Heart right ventricle (tissue), 16 donors: ENCODE data around the gene EPOP. TPM values are rescaled to one million over a fixed set of nuclear protein-coding genes. Genes with fewer than 3 reads are reported as not detected.

ENCODE experiments used
- ATAC-seq, 8 donors: fragments of 200-7000 bp; cut with Tn5 transposase; one replicate each; pipeline ENCODE4 v1.9.1; 2020; ENCODE audit warnings: mild to moderate bottlenecking in 8 of 8, moderate library complexity in 8 of 8, moderate number of reproducible peaks in 1 of 8
- DNase-seq, 2 donors: peaks; one replicate each; pipeline ENCODE4 v3.0.0-alpha.2; 2020
- H3K27ac ChIP-seq, 10 donors: fragments of 200-600 bp; sonication (generic) in 2 of 10; one replicate each; pipeline versions ENCODE4 v1.5.0 to v1.8.0; 2020 to 2022; ENCODE audit warnings: mild to moderate bottlenecking in 3 of 10
- H3K27me3 ChIP-seq, 7 donors: fragments of 200-600 bp; one replicate each; pipeline ENCODE4 v1.8.0; 2021 to 2022; ENCODE audit warnings: mild to moderate bottlenecking in 2 of 7
- H3K36me3 ChIP-seq, 9 donors: fragments of 200-600 bp; sonication (generic) in 1 of 9; one replicate each; pipeline versions ENCODE4 v1.5.0 to v1.8.0; 2020 to 2022; ENCODE audit warnings: mild to moderate bottlenecking in 2 of 9
- H3K4me1 ChIP-seq, 9 donors: fragments of 200-600 bp; sonication (generic) in 1 of 9; one replicate each; pipeline versions ENCODE4 v1.5.0 to v1.8.0; 2020 to 2022; ENCODE audit warnings: mild to moderate bottlenecking in 4 of 9
- H3K4me3 ChIP-seq, 10 donors: fragments of 200-600 bp; sonication (generic) in 2 of 10; one replicate each; pipeline versions ENCODE4 v1.5.0 to v1.8.0; 2020 to 2022; ENCODE audit warnings: mild to moderate bottlenecking in 7 of 10, moderate library complexity in 2 of 10
- H3K9me3 ChIP-seq, 11 donors: fragments of 200-600 bp in 10 of 11; sonication (generic) in 2 of 11; one replicate each; pipeline versions ENCODE4 v1.5.0 to v1.8.0; 2013 to 2022; ENCODE audit warnings: mild to moderate bottlenecking in 2 of 11, control low read depth in 1 of 11, moderate library complexity in 1 of 11
- WGBS, 2 donors: extraction: QIAGEN DNeasy Blood & Tissue Kit; methylation state at CpG; one replicate each; pipeline ENCODE4 v1.1.7; 2013; ENCODE audit warnings: inconsistent platforms in 1 of 2; 5-methylcytosine and 5-hydroxymethylcytosine counted together
- intact Hi-C, 10 donors: fragments of 100-400 bp; cut with DNase I; formaldehyde crosslinking; loops; one replicate each; pipeline versions ENCODE4 v1.11.1 to v1.14.2; 2022
- polyA plus RNA-seq, 2 donors: library from polyadenylated mRNA; stranded (reverse); fragments of 200-250 nt; gene quantifications; one replicate each; pipeline ENCODE4 v1.2.3, GENCODE V29; 2013
- total RNA-seq, 10 donors: library from RNA; stranded (reverse); fragmentation: NEBNext Ultra II Directional in 3 of 10; extraction: Animal tissue kit (Norgen Biotek cat#: 25700) in 3 of 10; gene quantifications; one replicate each; pipeline versions ENCODE4 v1.2.1 to v1.2.4, GENCODE V29; 2021 to 2023
- TF ChIP-seq, protein P1 (sequence below), 9 donors: fragments of 200-600 bp; sonication (generic) in 2 of 9; IDR thresholded peaks; one replicate each; pipeline versions ENCODE4 v1.5.0 to v1.8.0; 2021 to 2022; ENCODE audit warnings: antibody characterized with exemption in 9 of 9, mild to moderate bottlenecking in 5 of 9, moderate library complexity in 1 of 9
- donor health status: Arrhythmogenic right ventricular cardiomyopathy.
- donor health status: ischemic (EF 13 %, LVEDD 7.1; RV severe dilation, severe dysfunction).
- donor health status: healthy with polysubstance abuse.
- donor health status: DM: no; HTN: yes; CAD: no.
- donor health status: DM: no; HTN: no; CAD: no.
- donor health status: ischemic (EF 25% LVEDD 6.9; RV normal size, moderate dysfunction).
- donor health status: ischemic (EF 25% LVEDD 5.7; RV mildly dilated, moderate dysfunction).
- donor health status: healthy.
- donor health status: DM: yes; HTN: yes; CAD: no.
- donor health status: Ischemic cardiomyopathy.
- donor health status: ischemic (EF 35%, LVEDD 5.7; RV mildly dilated, moderate dysfunction).
- donor health status: nonischemic (EF 11% LVEDD 7.7; RV severe dilation, severe dysfunction).
- donor health status: DM: yes; HTN: yes; CAD: no.
- donor health status: PGD.
- donor health status: ischemic (EF 29% LVEDD 5.4; RV normal size, mild dysfunction).
- donor health status: nonischemic (EF 23%, LVEDD 6.1; RV moderate dilation, normal function).

EPOP gene
- total and polyA plus RNA-seq, 12 donors: 0.25 to 2.2 (median 0.73) TPM

GRCh38 chr17:38713456-38714075, 38.8 kb upstream of the EPOP start:
- no peak for ATAC-seq
- 64 to 68% methylated on average over 11 of the region's 11 CpGs for WGBS, 2 donors
- no peak for DNase-seq

GRCh38 chr17:38712593-38712992, 37.8 kb upstream of the EPOP start:
- 91 to 92% methylated on average over 10 of the region's 10 CpGs for WGBS, 2 donors
- Histone ChIP-seq H3K27me3 (no peaks in the 10 kb centered on the region), H3K27ac (peak overlapping the region in 2 of 10 donors; percentile 10 to 23), H3K9me3 (no peaks in the 10 kb centered on the region), H3K36me3 (peaks cover 0 to 100% (median 50%) of the 10 kb centered on the region in 9 donors), H3K4me1 (peaks cover 4 to 47% (median 29%) of the 10 kb centered on the region in 9 donors), H3K4me3 (no peak overlapping the region)
- DNase-seq: no peak
- intact Hi-C loops: no loop called here
- peak in 1 of 8 donors; percentile 9 for ATAC-seq
- TF ChIP-seq, protein P1, sequence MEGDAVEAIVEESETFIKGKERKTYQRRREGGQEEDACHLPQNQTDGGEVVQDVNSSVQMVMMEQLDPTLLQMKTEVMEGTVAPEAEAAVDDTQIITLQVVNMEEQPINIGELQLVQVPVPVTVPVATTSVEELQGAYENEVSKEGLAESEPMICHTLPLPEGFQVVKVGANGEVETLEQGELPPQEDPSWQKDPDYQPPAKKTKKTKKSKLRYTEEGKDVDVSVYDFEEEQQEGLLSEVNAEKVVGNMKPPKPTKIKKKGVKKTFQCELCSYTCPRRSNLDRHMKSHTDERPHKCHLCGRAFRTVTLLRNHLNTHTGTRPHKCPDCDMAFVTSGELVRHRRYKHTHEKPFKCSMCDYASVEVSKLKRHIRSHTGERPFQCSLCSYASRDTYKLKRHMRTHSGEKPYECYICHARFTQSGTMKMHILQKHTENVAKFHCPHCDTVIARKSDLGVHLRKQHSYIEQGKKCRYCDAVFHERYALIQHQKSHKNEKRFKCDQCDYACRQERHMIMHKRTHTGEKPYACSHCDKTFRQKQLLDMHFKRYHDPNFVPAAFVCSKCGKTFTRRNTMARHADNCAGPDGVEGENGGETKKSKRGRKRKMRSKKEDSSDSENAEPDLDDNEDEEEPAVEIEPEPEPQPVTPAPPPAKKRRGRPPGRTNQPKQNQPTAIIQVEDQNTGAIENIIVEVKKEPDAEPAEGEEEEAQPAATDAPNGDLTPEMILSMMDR (IDR thresholded peaks at IDR 0.05): no peak

More at GRCh38 chr17:38713456-38714075, 38.8 kb upstream of the EPOP start:
- Histone ChIP-seq H3K36me3 (peaks cover 0 to 100% (median 55%) of the 10 kb centered on the region in 9 donors), H3K9me3 (no peaks in the 10 kb centered on the region), H3K27me3 (no peaks in the 10 kb centered on the region), H3K27ac (no peak overlapping the region), H3K4me1 (peaks cover 0 to 42% (median 24%) of the 10 kb centered on the region in 9 donors), H3K4me3 (no peak overlapping the region)
- intact Hi-C loops: no loop called here
- TF ChIP-seq, protein P1 (IDR thresholded peaks at IDR 0.05): no peak

GRCh38 chr17:38711792-38712571, 37.2 kb upstream of the EPOP start:
- DNase-seq (no peak), ATAC-seq (peak; percentile 34 to 75 (median 52))
- TF ChIP-seq, protein P1 (IDR thresholded peaks at IDR 0.05): no peak
- peak overlapping the region in 3 of 10 donors; percentile 6 to 31 (median 10) for H3K27ac ChIP-seq
- intact Hi-C loops: loop anchor here in 1 of 10 donors (2.0 kb wide), 1 partner anchor 13 kb away; no protein-coding TSS in a partner anchor
- peaks cover 0 to 100% (median 44%) of the 10 kb centered on the region in 9 donors for H3K36me3 ChIP-seq
- peaks cover 4 to 53% (median 30%) of the 10 kb centered on the region in 9 donors for H3K4me1 ChIP-seq
- H3K27me3 ChIP-seq: no peaks in the 10 kb centered on the region
- 46 to 54% methylated on average over 26 of the region's 26 CpGs for WGBS, 2 donors
- H3K9me3 ChIP-seq: no peaks in the 10 kb centered on the region
- no peak overlapping the region for H3K4me3 ChIP-seq

- intact Hi-C loops: loop anchor here in 1 of 10 donors (2.0 kb wide), 1 partner anchor 14 kb away; no protein-coding TSS in a partner anchor
- Histone ChIP-seq H3K27ac (no peak overlapping the region), H3K36me3 (peaks cover 0 to 91% (median 34%) of the 10 kb centered on the region in 9 donors), H3K27me3 (no peaks in the 10 kb centered on the region), H3K4me3 (no peak overlapping the region), H3K9me3 (no peaks in the 10 kb centered on the region), H3K4me1 (peaks cover 7 to 61% (median 30%) of the 10 kb centered on the region in 9 donors)
- TF ChIP-seq, protein P1 (IDR thresholded peaks at IDR 0.05): no peak
- ATAC-seq (no peak), DNase-seq (no peak)
- 76% methylated on average over 5 of the region's 5 CpGs for WGBS, 2 donors
Measured at GRCh38 chr17:38710985-38711384, 36.2 kb upstream of the EPOP start.
